Adrenal gland (tissue), 5 donors: ENCODE measurements around the gene APOC1.

ENCODE experiments used
- CTCF ChIP-seq, 6 experiments: fragments of 450-650 bp in 4 of 6; fragments of 200-600 bp in 2 of 6; sonication (generic) in 1 of 6; IDR thresholded peaks; 1 replicate in 5 of 6; 2 replicates in 1 of 6; pipeline versions ENCODE4 v1.5.1 to v1.8.0; 2016 to 2021; ENCODE audit warnings: antibody characterized with exemption in 6 of 6, mild to moderate bottlenecking in 2 of 6, moderate library complexity in 1 of 6
- POLR2A ChIP-seq, 2 donors: fragments of 450-650 bp; IDR thresholded peaks; one replicate each; pipeline ENCODE4 v1.6.1; 2017; ENCODE audit warnings: antibody characterized with exemption in 2 of 2, mild to moderate bottlenecking in 2 of 2, moderate library complexity in 1 of 2
- donor health status: DM: no; HTN: no; CAD: no.

- no peak for TF ChIP-seq CTCF (IDR thresholded peaks at IDR 0.05)
- TF ChIP-seq POLR2A (IDR thresholded peaks at IDR 0.05), result no peak
Measured at GRCh38 chr19:44948763-44949374, 34.5 kb downstream of the APOC1 start.
